ENCODE results near the gene MYO1E. TPM values are rescaled to one million over a fixed set of nuclear protein-coding genes. Genes with fewer than 3 reads are reported as not detected.
A peak's percentile ranks its signal among the peaks of the same experiment; 100 is the strongest.

The MYO1E gene
- total and polyA plus RNA-seq, 4 donors, result 6.7 to 70.9 (median 21.6) TPM

GRCh38 chr15:59105854-59106253 is 266.8 kb downstream of the MYO1E start:
- H3K4me3 ChIP-seq (ENCODE audit: low read depth in 1 of 3, low read length in 3 of 3), result peak overlapping the region in 1 of 3 donors; percentile 53
- H3K27ac ChIP-seq (ENCODE audit: low read depth in 1 of 2, low read length in 2 of 2), result no peak overlapping the region
- 54% methylated on average over 2 of the region's 2 CpGs for WGBS

DNA sequence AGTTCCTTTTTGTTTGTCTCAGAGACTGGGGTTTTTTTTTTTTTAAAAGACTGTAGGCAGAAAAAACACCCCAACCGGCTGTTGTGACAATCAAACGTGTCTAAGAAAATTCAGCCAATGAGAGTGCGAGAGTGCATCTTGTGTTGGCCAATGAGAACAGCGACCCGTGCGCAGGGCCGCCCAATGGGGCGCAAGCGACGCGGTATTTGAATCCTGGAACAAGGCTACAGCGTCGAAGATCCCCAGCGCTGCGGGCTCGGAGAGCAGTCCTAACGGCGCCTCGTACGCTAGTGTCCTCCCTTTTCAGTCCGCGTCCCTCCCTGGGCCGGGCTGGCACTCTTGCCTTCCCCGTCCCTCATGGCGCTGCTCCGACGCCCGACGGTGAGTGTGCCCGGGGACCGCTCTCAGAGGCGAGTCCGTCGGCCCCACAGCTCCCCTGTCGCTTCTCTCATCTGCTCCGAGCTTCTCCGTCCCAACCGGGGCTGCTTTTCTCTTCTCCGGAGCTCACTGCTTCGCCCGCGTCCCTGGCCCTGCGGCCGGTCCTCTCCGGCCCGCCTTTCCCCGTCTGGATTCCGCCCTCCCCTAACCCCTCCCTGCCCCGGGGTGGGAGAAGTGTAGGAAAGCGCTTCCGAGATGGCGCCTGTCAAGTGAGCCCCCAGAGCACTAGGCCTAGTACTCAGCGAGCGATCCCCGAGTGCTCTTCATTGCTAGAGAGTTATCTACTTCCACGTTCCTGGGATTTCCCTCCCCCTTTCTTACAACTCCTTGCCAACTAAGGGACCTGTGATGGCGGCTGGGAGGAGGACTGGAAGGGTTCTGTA is 267.5 kb downstream of the MYO1E start, which contains the start of gene CCNB2:
TSS of gene CCNB2 (plus strand) at position 235 of the 821 bp plus-strand sequence. CDS start at position 358, 123 bp downstream.
- H3K27ac ChIP-seq (ENCODE audit: low read depth in 1 of 2, low read length in 2 of 2), result no peak within 1 kb of the TSS
- 3% methylated on average over 57 of the region's 57 CpGs for WGBS

More at GRCh38 chr15:59105854-59106253, 266.8 kb downstream of the MYO1E start:
- Histone ChIP-seq H3K27me3 (ENCODE audit: control insufficient read depth in 4 of 4, insufficient read depth in 4 of 4, low read length in 3 of 4) (no peaks in the 10 kb centered on the region), H3K36me3 (ENCODE audit: control insufficient read depth in 4 of 4, insufficient read depth in 3 of 4, low read depth in 1 of 4, low read length in 3 of 4) (no peaks in the 10 kb centered on the region), H3K9ac (ENCODE audit: low read depth in 1 of 2, low read length in 2 of 2) (no peak overlapping the region), H3K4me1 (ENCODE audit: control insufficient read depth in 4 of 4, insufficient read depth in 4 of 4, low read length in 3 of 4) (peaks cover 0 to 15% (median 7%) of the 10 kb centered on the region in 4 donors), H3K9me3 (ENCODE audit: control insufficient read depth in 4 of 4, low read length in 3 of 4) (no peaks in the 10 kb centered on the region)
- TF ChIP-seq NR2F2 (IDR thresholded peaks at IDR 0.05), result no peak
- DNase-seq (ENCODE audit: low spot score), result no peak

DNA sequence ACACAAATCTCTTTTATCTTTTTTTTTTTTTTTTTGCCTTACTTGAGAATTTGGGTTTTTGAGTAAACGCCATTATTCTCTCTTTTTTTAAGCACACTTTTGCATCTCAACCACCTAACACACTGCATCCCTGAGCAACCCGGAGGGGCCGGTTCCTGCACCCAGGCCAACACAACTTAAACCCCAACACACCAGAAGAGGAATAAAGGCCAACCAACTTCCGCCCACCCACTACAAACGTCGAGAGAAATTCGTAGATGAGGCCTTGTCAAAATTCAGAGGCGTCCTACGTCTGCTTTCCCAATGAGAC is 268.1 kb downstream of the MYO1E start:
- Histone ChIP-seq H3K36me3 (ENCODE audit: control insufficient read depth in 4 of 4, insufficient read depth in 3 of 4, low read depth in 1 of 4, low read length in 3 of 4) (peaks cover 0 to 5% (median 3%) of the 10 kb centered on the region in 4 donors), H3K9ac (ENCODE audit: low read depth in 1 of 2, low read length in 2 of 2) (peak overlapping the region in 1 of 2 donors; percentile 26), H3K4me3 (ENCODE audit: low read depth in 1 of 3, low read length in 3 of 3) (peak overlapping the region; percentile 9 to 83 (median 53)), H3K27ac (ENCODE audit: low read depth in 1 of 2, low read length in 2 of 2) (no peak overlapping the region), H3K27me3 (ENCODE audit: control insufficient read depth in 4 of 4, insufficient read depth in 4 of 4, low read length in 3 of 4) (no peaks in the 10 kb centered on the region), H3K4me1 (ENCODE audit: control insufficient read depth in 4 of 4, insufficient read depth in 4 of 4, low read length in 3 of 4) (peaks cover 0 to 15% (median 7%) of the 10 kb centered on the region in 4 donors), H3K9me3 (ENCODE audit: control insufficient read depth in 4 of 4, low read length in 3 of 4) (no peaks in the 10 kb centered on the region)
- no peak for TF ChIP-seq REST (IDR thresholded peaks at IDR 0.05)
- no peak for DNase-seq (ENCODE audit: low spot score)
- WGBS, result 5% methylated on average over 9 of the region's 9 CpGs

More for the DNA sequence above, 267.5 kb downstream of the MYO1E start, which contains the start of gene CCNB2:
- H3K9ac ChIP-seq (ENCODE audit: low read depth in 1 of 2, low read length in 2 of 2), result peak within 1 kb of the TSS in 1 of 2 donors; percentile 26
- H3K36me3 ChIP-seq (ENCODE audit: control insufficient read depth in 4 of 4, insufficient read depth in 3 of 4, low read depth in 1 of 4, low read length in 3 of 4), result peaks cover 0 to 3% (median 2%) of the 10 kb centered on the region in 4 donors
- no peaks in the 10 kb centered on the region for H3K9me3 ChIP-seq (ENCODE audit: control insufficient read depth in 4 of 4, low read length in 3 of 4)
- DNase-seq (ENCODE audit: low spot score), result peak; percentile 88
- H3K4me1 ChIP-seq (ENCODE audit: control insufficient read depth in 4 of 4, insufficient read depth in 4 of 4, low read length in 3 of 4), result peaks cover 0 to 15% (median 7%) of the 10 kb centered on the region in 4 donors
- TF ChIP-seq MAX (IDR thresholded peaks at IDR 0.05) (no peak), SP1 (IDR thresholded peaks at IDR 0.05) (peak; percentile 67)
- no peaks in the 10 kb centered on the region for H3K27me3 ChIP-seq (ENCODE audit: control insufficient read depth in 4 of 4, insufficient read depth in 4 of 4, low read length in 3 of 4)
- H3K4me3 ChIP-seq (ENCODE audit: low read depth in 1 of 3, low read length in 3 of 3), result peak within 1 kb of the TSS; percentile 9 to 83 (median 53)

- no peak for DNase-seq (ENCODE audit: low spot score)
- Histone ChIP-seq H3K36me3 (ENCODE audit: control insufficient read depth in 4 of 4, insufficient read depth in 3 of 4, low read depth in 1 of 4, low read length in 3 of 4) (peaks cover 2 to 27% (median 25%) of the 10 kb centered on the region in 4 donors), H3K27ac (ENCODE audit: low read depth in 1 of 2, low read length in 2 of 2) (no peak overlapping the region), H3K4me3 (ENCODE audit: low read depth in 1 of 3, low read length in 3 of 3) (no peak overlapping the region), H3K9ac (ENCODE audit: low read depth in 1 of 2, low read length in 2 of 2) (no peak overlapping the region), H3K27me3 (ENCODE audit: control insufficient read depth in 4 of 4, insufficient read depth in 4 of 4, low read length in 3 of 4) (no peaks in the 10 kb centered on the region), H3K9me3 (ENCODE audit: control insufficient read depth in 4 of 4, low read length in 3 of 4) (no peaks in the 10 kb centered on the region), H3K4me1 (ENCODE audit: control insufficient read depth in 4 of 4, insufficient read depth in 4 of 4, low read length in 3 of 4) (no peaks in the 10 kb centered on the region)
- 78% methylated on average over 2 of the region's 2 CpGs for WGBS
- TF ChIP-seq FOXA1 (IDR thresholded peaks at IDR 0.05) (no peak), EGR1 (IDR thresholded peaks at IDR 0.05; ENCODE audit: low read depth in 2 of 2) (no peak), YY1 (IDR thresholded peaks at IDR 0.05) (no peak), HNF4A (conservative IDR thresholded peaks at IDR 0.05) (no peak), SP1 (IDR thresholded peaks at IDR 0.05) (no peak), CTCF (IDR thresholded peaks at IDR 0.05; ENCODE audit: low read depth, low read length, missing input control) (no peak), TAF1 (conservative IDR thresholded peaks at IDR 0.05) (no peak), MAX (IDR thresholded peaks at IDR 0.05) (no peak), FOXA2 (IDR thresholded peaks at IDR 0.05) (no peak)
- TF ChIP-seq, protein P1, sequence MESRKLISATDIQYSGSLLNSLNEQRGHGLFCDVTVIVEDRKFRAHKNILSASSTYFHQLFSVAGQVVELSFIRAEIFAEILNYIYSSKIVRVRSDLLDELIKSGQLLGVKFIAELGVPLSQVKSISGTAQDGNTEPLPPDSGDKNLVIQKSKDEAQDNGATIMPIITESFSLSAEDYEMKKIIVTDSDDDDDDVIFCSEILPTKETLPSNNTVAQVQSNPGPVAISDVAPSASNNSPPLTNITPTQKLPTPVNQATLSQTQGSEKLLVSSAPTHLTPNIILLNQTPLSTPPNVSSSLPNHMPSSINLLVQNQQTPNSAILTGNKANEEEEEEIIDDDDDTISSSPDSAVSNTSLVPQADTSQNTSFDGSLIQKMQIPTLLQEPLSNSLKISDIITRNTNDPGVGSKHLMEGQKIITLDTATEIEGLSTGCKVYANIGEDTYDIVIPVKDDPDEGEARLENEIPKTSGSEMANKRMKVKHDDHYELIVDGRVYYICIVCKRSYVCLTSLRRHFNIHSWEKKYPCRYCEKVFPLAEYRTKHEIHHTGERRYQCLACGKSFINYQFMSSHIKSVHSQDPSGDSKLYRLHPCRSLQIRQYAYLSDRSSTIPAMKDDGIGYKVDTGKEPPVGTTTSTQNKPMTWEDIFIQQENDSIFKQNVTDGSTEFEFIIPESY (IDR thresholded peaks at IDR 0.05), result no peak
- TF ChIP-seq, protein P2, sequence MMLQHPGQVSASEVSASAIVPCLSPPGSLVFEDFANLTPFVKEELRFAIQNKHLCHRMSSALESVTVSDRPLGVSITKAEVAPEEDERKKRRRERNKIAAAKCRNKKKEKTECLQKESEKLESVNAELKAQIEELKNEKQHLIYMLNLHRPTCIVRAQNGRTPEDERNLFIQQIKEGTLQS (IDR thresholded peaks at IDR 0.05), result no peak
These were observed 273.4 kb downstream of the MYO1E start for GRCh38 chr15:59099162-59099685.

All from liver (tissue), 9 donors.